A549 (cell line): ENCODE measurements around the gene OGFR. TPM values are rescaled to one million over a fixed set of nuclear protein-coding genes. Genes with fewer than 3 reads are reported as not detected.

Experiments used
- ATAC-seq, 2 experiments: fragments of 200-7000 bp in 1 of 2; fragments of >200 bp in 1 of 2; cut with Nextera tagmentation in 1 of 2; cut with Tn5 transposase in 1 of 2; 3 replicates each; pipeline versions ENCODE4 v1.8.0 to v1.9.1; 2018 to 2020; ENCODE audit warnings: mild to moderate bottlenecking in 1 of 2, moderate library complexity in 1 of 2
- CTCF ChIA-PET: fragments of 300-600 bp; sonication (Branson Sonifier 250); formaldehyde crosslinking; extraction: SDS; loops from one replicate; lab custom pipeline; 2021; ENCODE audit warnings: antibody characterized with exemption, inconsistent platforms; lab: Yijun Ruan, JAX
- POLR2A ChIA-PET: fragments of 350-600 bp; formaldehyde crosslinking; extraction: SDS; loops from one replicate; lab custom pipeline; 2021; ENCODE audit warnings: antibody characterized with exemption, inconsistent platforms; lab: Yijun Ruan, JAX
- DNase-seq, 2 experiments: peaks; one replicate each; pipeline versions ENCODE4 v3.0.0 to v3.0.0-alpha.2; 2011 to 2016; ENCODE audit warnings: low read depth in 1 of 2, low spot score in 1 of 2
- FAIRE-seq: peaks from 2 replicates; lab custom pipeline; 2011; peaks lifted over from hg19 to GRCh38; lab: Jason Lieb, UNC
- H3K27ac ChIP-seq, 2 experiments: fragments of >200 bp; sonication (Bioruptor Twin); formaldehyde crosslinking; 3 replicates each; pipeline ENCODE4 v1.5.1; 2016 to 2017
- H3K4me1 ChIP-seq: fragments of >200 bp; sonication (Bioruptor Twin); formaldehyde crosslinking; 3 replicates; pipeline ENCODE4 v1.6.1; 2016
- H3K4me2 ChIP-seq: fragments of >200 bp; sonication (Bioruptor Twin); formaldehyde crosslinking; 3 replicates; pipeline ENCODE4 v1.6.1; 2016
- H3K4me3 ChIP-seq: fragments of >200 bp; sonication (Bioruptor Twin); formaldehyde crosslinking; 3 replicates; pipeline ENCODE4 v1.5.1; 2016
- H3K9me3 ChIP-seq: fragments of >200 bp; sonication (Bioruptor Twin); formaldehyde crosslinking; 3 replicates; pipeline ENCODE4 v1.6.1; 2016
- CBX2 ChIP-seq: fragments of 200-600 bp; sonication (generic); IDR thresholded peaks from 2 replicates; pipeline ENCODE4 v1.6.1; 2016; ENCODE audit warnings: low read depth, mild to moderate bottlenecking, borderline replicate concordance
- CHD4 ChIP-seq: fragments of 200-600 bp; sonication (generic); IDR thresholded peaks from 2 replicates; pipeline ENCODE4 v1.6.1; 2016; ENCODE audit warnings: antibody characterized with exemption, mild to moderate bottlenecking, borderline replicate concordance
- EHF ChIP-seq: fragments of 250-450 bp; sonication (Bioruptor Pico); IDR thresholded peaks from 2 replicates; pipeline ENCODE4 v1.5.0; 2020; ENCODE audit warnings: mild to moderate bottlenecking
- ELK1 ChIP-seq: fragments of 150-350 bp; IDR thresholded peaks from 2 replicates; pipeline ENCODE4 v1.6.1; 2014; ENCODE audit warnings: low read depth, mild to moderate bottlenecking, low read length
- FOSL2 ChIP-seq, 2 experiments: fragments of 450-650 bp in 1 of 2; fragments of >200 bp in 1 of 2; sonication (Bioruptor Twin) in 1 of 2; formaldehyde crosslinking; IDR thresholded peaks; 2 replicates each; pipeline versions ENCODE4 v1.5.0 to v1.6.1; 2016 to 2020; ENCODE audit warnings: mild to moderate bottlenecking in 1 of 2, moderate library complexity in 1 of 2
- FOXS1 ChIP-seq: fragments of 250-450 bp; sonication (Bioruptor Pico); IDR thresholded peaks from 2 replicates; pipeline ENCODE4 v1.5.0; 2020; ENCODE audit warnings: mild to moderate bottlenecking, moderate library complexity
- GATA3 ChIP-seq: IDR thresholded peaks from 2 replicates; pipeline ENCODE4 v1.6.1; 2012; ENCODE audit warnings: borderline replicate concordance
- HOXA7 ChIP-seq: fragments of 250-450 bp; sonication (Bioruptor Pico); IDR thresholded peaks from 2 replicates; pipeline ENCODE4 v1.5.0; 2020; ENCODE audit warnings: mild to moderate bottlenecking, moderate library complexity
- HOXB5 ChIP-seq: fragments of 250-450 bp; sonication (Bioruptor Pico); IDR thresholded peaks from 2 replicates; pipeline ENCODE4 v1.5.0; 2020; ENCODE audit warnings: mild to moderate bottlenecking, moderate library complexity
- JUN ChIP-seq, 2 experiments: fragments of >200 bp; sonication (Bioruptor Twin); formaldehyde crosslinking; IDR thresholded peaks; 2 replicates in 1 of 2; 3 replicates in 1 of 2; pipeline ENCODE4 v1.6.1; 2016 to 2017
- JUNB ChIP-seq: fragments of >200 bp; sonication (Bioruptor Twin); formaldehyde crosslinking; IDR thresholded peaks from 2 replicates; pipeline ENCODE4 v1.6.1; 2016
- KDM1A ChIP-seq: fragments of 200-600 bp; sonication (generic); IDR thresholded peaks from 2 replicates; pipeline ENCODE4 v1.6.1; 2016; ENCODE audit warnings: low read depth, mild to moderate bottlenecking
- MAFK ChIP-seq: fragments of 450-650 bp; IDR thresholded peaks from 2 replicates; pipeline ENCODE4 v1.6.1; 2014; ENCODE audit not compliant: partially characterized antibody
- MYC ChIP-seq: IDR thresholded peaks from 2 replicates; pipeline ENCODE4 v1.6.1; 2012; ENCODE audit warnings: mild to moderate bottlenecking, inconsistent platforms, low read length, improper control_type of control experiment, borderline replicate concordance
- PHF8 ChIP-seq: fragments of 200-600 bp; sonication (generic); IDR thresholded peaks from 2 replicates; pipeline ENCODE4 v1.6.1; 2016; ENCODE audit warnings: low read depth, mild to moderate bottlenecking, antibody characterized with exemption, moderate library complexity, borderline replicate concordance
- POLR2A ChIP-seq: IDR thresholded peaks from 2 replicates; pipeline ENCODE4 v1.6.1; 2012; ENCODE audit warnings: mild to moderate bottlenecking, low read length
- RCOR1 ChIP-seq: fragments of 150-350 bp; IDR thresholded peaks from 2 replicates; pipeline ENCODE4 v1.6.1; 2014; ENCODE audit warnings: antibody characterized with exemption, low read length, low read depth
- RFX5 ChIP-seq: fragments of 450-650 bp; IDR thresholded peaks from 2 replicates; pipeline ENCODE4 v1.7.1; 2014; ENCODE audit warnings: antibody characterized with exemption, mild to moderate bottlenecking, moderate library complexity
- SREBF2 ChIP-seq: fragments of 450-650 bp; IDR thresholded peaks from 2 replicates; pipeline ENCODE4 v1.6.1; 2014; ENCODE audit warnings: mild to moderate bottlenecking, moderate library complexity
- TFCP2L1 ChIP-seq: fragments of 250-450 bp; sonication (Bioruptor Pico); IDR thresholded peaks from 2 replicates; pipeline ENCODE4 v1.5.0; 2021; ENCODE audit warnings: mild to moderate bottlenecking
- ZSCAN20 ChIP-seq: fragments of 250-450 bp; sonication (Bioruptor Pico); IDR thresholded peaks from 2 replicates; pipeline ENCODE4 v1.8.0; 2022; ENCODE audit warnings: mild to moderate bottlenecking, moderate library complexity
- WGBS: methylation state at CpG from one replicate; pipeline ENCODE4 v1.1.6; 2017; ENCODE audit errors: missing lambda C conversion rate; 5-methylcytosine and 5-hydroxymethylcytosine counted together
- polyA minus RNA-seq: library from RNA; depleted of rRNA, polyadenylated mRNA; stranded (reverse); fragments of >200 nt; gene quantifications from 2 replicates; pipeline ENCODE4 v1.2.3, GENCODE V29; 2011; rRNA and poly(A)+ RNA removed
- polyA plus RNA-seq, 4 experiments: library from polyadenylated mRNA; depleted of rRNA in 3 of 4; stranded (reverse); fragments of >200 nt; fragmentation: RNase III in 1 of 4; extraction: RNeasy Plus Mini Kit Qiagen cat#74134 plus additional on column Dnase treatment in 1 of 4; gene quantifications; 2 replicates in 3 of 4; 3 replicates in 1 of 4; pipeline ENCODE4 v1.2.3, GENCODE V29; 2011 to 2017
- TF ChIP-seq, protein P1 (sequence below): fragments of >200 bp; sonication (Bioruptor Twin); formaldehyde crosslinking; IDR thresholded peaks from 3 replicates; pipeline ENCODE4 v1.6.1; 2016

Gene OGFR, protein sequence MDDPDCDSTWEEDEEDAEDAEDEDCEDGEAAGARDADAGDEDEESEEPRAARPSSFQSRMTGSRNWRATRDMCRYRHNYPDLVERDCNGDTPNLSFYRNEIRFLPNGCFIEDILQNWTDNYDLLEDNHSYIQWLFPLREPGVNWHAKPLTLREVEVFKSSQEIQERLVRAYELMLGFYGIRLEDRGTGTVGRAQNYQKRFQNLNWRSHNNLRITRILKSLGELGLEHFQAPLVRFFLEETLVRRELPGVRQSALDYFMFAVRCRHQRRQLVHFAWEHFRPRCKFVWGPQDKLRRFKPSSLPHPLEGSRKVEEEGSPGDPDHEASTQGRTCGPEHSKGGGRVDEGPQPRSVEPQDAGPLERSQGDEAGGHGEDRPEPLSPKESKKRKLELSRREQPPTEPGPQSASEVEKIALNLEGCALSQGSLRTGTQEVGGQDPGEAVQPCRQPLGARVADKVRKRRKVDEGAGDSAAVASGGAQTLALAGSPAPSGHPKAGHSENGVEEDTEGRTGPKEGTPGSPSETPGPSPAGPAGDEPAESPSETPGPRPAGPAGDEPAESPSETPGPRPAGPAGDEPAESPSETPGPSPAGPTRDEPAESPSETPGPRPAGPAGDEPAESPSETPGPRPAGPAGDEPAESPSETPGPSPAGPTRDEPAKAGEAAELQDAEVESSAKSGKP
- polyA plus RNA-seq (2011; rRNA removed), result 15.9 and 16.1 TPM in 2 replicates
- 37.8 and 39.1 TPM in 2 replicates for polyA plus RNA-seq (2012; cell fraction: cytosol; rRNA removed)
- polyA plus RNA-seq (2012; cell fraction: nucleus; rRNA removed), result 58.1 and 61.4 TPM in 2 replicates
- 33.7 to 36.7 TPM (median 35.6 TPM) in 3 replicates for polyA plus RNA-seq (2017; fragmentation: RNase III; extraction: RNeasy Plus Mini Kit Qiagen cat#74134 plus additional on column Dnase treatment)
- 17.2 and 17.6 TPM in 2 replicates for polyA minus RNA-seq

DNA sequence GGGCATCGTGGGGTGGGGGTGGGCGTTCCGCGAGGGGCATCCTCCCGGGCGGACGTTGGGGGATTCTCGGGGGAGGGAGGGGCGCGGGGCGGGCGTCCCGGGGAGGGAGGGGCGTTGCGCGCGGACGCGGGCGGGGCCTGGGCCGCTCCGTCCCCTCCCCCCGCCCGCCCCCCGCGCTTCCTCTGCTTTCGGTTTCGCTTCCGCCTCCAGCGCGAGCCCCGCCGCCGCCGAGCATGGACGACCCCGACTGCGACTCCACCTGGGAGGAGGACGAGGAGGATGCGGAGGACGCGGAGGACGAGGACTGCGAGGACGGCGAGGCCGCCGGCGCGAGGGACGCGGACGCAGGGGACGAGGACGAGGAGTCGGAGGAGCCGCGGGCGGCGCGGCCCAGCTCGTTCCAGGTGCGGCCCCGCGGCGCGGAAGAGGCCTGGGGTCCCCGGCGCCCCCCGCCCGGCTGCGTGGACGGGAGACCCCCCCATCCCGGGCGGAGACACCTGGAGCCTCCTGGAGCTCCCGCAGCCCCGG is at the start of gene OGFR:
OGFR (plus strand) TSS at position 209 of the 528 bp plus-strand sequence; CDS start at position 234, 25 bp downstream.
- Histone ChIP-seq H3K4me2 (peak within 1 kb of the TSS; percentile 99), H3K4me1 (peaks cover 17% of the 10 kb centered on the region), H3K4me3 (peak within 1 kb of the TSS; percentile 95), H3K9me3 (no peaks in the 10 kb centered on the region), H3K27ac (peak within 1 kb of the TSS; percentile 92 to 99)
- no peak for FAIRE-seq
- ChIA-PET POLR2A (no interaction called here), CTCF (interaction anchor here (1.4 to 6.4 kb wide), 3 partner anchors 13 to 395 kb away, joined by 4 to 60 read pairs (median 5); no protein-coding TSS in a partner anchor)
- TF ChIP-seq JUNB, result no peak
- no peak for TF ChIP-seq GATA3
- TF ChIP-seq RCOR1, result no peak
- TF ChIP-seq CHD4, result no peak
- TF ChIP-seq CBX2, result no peak
- TF ChIP-seq JUN (IDR thresholded peaks at IDR 0.05), result peak; percentile 24 to 48; a peak in 2 of 5 replicates
- TF ChIP-seq MAFK, result no peak
- no peak for TF ChIP-seq FOSL2 (IDR thresholded peaks at IDR 0.05)
- TF ChIP-seq FOSL2 (CRISPR knock-in tag; IDR thresholded peaks at IDR 0.05), result no peak
- TF ChIP-seq MYC, result no peak
- TF ChIP-seq SREBF2, result no peak
- TF ChIP-seq, protein P1, sequence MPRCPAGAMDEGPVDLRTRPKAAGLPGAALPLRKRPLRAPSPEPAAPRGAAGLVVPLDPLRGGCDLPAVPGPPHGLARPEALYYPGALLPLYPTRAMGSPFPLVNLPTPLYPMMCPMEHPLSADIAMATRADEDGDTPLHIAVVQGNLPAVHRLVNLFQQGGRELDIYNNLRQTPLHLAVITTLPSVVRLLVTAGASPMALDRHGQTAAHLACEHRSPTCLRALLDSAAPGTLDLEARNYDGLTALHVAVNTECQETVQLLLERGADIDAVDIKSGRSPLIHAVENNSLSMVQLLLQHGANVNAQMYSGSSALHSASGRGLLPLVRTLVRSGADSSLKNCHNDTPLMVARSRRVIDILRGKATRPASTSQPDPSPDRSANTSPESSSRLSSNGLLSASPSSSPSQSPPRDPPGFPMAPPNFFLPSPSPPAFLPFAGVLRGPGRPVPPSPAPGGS, result no peak
- TF ChIP-seq PHF8, result peak; percentile 66
- TF ChIP-seq FOXS1, result no peak
- TF ChIP-seq ZSCAN20 (CRISPR knock-in tag), result no peak
- TF ChIP-seq POLR2A, result peak; percentile 61
- TF ChIP-seq KDM1A, result no peak
- ATAC-seq, result peak in 1 of 2 experiments; percentile 3; a peak in 1 of 6 replicates
- WGBS, result 15% methylated on average over 4 of the region's 77 CpGs
- no peak for DNase-seq

DNA sequence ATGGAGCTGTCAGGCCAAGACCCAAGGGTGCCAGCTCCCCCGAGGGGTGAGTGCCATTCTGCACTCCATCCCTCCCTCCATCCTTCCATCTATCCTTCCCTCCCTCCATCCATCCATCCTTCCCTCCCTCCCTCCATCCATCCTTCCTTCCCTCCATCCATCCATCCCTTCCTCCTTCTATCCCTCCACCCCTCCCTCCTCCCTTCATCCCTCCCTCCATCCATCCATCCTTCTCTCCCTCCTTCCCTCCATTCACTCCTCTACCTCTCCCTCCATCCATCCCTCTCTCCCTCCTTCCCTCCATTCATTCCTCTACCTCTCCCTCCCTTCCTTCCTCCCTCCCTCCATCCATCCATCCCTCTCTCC is 49.7 kb upstream of the OGFR start:
- 81% methylated on average over 1 of the region's 1 CpG for WGBS
- no peak for ATAC-seq
- FAIRE-seq, result no peak
- Histone ChIP-seq H3K4me1 (peaks cover 3% of the 10 kb centered on the region; the same call in 1 of the 3 replicates), H3K4me2 (no peak overlapping the region), H3K4me3 (no peak overlapping the region), H3K27ac (no peak overlapping the region), H3K9me3 (no peaks in the 10 kb centered on the region; the same call in 2 of the 3 replicates)
- POLR2A ChIA-PET, result no interaction called here
- DNase-seq, result no peak
- TF ChIP-seq HOXA7 (CRISPR knock-in tag), result no peak
- no peak for TF ChIP-seq TFCP2L1
- no peak for TF ChIP-seq RFX5
- TF ChIP-seq HOXB5 (CRISPR knock-in tag), result no peak
- TF ChIP-seq ELK1, result no peak
- TF ChIP-seq EHF (CRISPR knock-in tag), result no peak
- CTCF ChIA-PET, result interaction anchor here (0.9 to 3.5 kb wide), 3 partner anchors 36 to 87 kb away, joined by 3 to 22 read pairs (median 3); no protein-coding TSS in a partner anchor
